Measurements from ENCODE around the gene C1orf167.

DNA sequence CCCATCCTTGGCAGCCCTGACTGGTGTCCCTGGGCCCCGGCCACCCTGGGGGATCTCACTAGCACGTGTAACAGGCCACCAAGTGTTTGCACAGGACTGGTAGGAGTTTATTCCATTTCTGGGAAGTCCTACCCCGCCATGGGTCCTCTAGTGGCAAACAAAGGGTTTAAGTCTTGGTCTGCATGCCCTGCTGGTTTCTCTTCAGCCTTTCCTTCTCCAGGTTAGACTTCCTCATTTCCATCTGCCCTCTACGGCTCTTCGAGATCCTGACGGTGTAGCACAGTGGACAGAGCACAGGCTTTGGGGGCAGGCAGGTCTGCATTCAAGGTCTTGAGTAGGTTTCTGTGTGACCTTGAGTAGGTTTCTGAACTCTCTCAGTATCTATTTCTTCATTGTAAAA, 23.2 kb upstream of the C1orf167 start:
- TF ChIP-seq, protein P1, sequence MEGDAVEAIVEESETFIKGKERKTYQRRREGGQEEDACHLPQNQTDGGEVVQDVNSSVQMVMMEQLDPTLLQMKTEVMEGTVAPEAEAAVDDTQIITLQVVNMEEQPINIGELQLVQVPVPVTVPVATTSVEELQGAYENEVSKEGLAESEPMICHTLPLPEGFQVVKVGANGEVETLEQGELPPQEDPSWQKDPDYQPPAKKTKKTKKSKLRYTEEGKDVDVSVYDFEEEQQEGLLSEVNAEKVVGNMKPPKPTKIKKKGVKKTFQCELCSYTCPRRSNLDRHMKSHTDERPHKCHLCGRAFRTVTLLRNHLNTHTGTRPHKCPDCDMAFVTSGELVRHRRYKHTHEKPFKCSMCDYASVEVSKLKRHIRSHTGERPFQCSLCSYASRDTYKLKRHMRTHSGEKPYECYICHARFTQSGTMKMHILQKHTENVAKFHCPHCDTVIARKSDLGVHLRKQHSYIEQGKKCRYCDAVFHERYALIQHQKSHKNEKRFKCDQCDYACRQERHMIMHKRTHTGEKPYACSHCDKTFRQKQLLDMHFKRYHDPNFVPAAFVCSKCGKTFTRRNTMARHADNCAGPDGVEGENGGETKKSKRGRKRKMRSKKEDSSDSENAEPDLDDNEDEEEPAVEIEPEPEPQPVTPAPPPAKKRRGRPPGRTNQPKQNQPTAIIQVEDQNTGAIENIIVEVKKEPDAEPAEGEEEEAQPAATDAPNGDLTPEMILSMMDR (IDR thresholded peaks at IDR 0.05 in 4 of 5, conservative IDR thresholded peaks at IDR 0.05 in 1 of 5) = no peak
- TF ChIP-seq POLR2A (IDR thresholded peaks at IDR 0.05) = no peak

All from gastrocnemius medialis (tissue), 4 donors.